Hindlimb muscle (tissue), 1 donor: ENCODE measurements around the gene RBM4B. TPM values are rescaled to one million over a fixed set of nuclear protein-coding genes. Genes with fewer than 3 reads are reported as not detected.

Experiments used
- DNase-seq: peaks from one replicate; pipeline ENCODE4 v3.0.0-alpha.2; 2013
- polyA plus RNA-seq: library from polyadenylated mRNA; unstranded; fragments of 120-200 nt; gene quantifications from one replicate; pipeline ENCODE4 v1.2.1, GENCODE V29; 2013; ENCODE audit not compliant: insufficient read length

RBM4B gene
- polyA plus RNA-seq, 1 donor: 38.0 TPM

DNA sequence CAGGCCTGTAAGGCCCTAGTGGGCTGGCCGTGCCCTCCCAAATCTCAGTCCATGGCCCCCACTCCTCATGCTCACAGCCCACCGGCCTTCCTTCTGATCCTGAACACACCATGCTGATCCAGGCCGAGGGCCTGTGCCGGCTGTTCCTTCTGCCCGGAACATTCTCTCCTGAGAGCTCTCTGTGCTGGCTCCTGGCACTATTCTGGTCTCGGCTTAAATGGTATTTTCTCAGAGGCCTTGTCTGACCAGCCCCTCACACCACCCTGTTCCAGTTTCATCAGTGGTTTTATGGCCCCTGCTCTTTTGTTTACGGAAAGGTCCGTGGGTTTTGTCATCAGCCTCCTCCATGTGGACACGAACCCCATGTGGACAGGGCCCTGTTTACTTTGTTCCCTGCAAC, 29.3 kb upstream of the RBM4B start:
- DNase-seq: no peak

- DNase-seq: no peak
Observed at GRCh38 chr11:66705587-66706335, 28.1 kb upstream of the RBM4B start.

GRCh38 chr11:66704659-66705360, 27.1 kb upstream of the RBM4B start:
- DNase-seq: no peak

GRCh38 chr11:66701432-66702240, 23.9 kb upstream of the RBM4B start:
- DNase-seq: no peak

DNA sequence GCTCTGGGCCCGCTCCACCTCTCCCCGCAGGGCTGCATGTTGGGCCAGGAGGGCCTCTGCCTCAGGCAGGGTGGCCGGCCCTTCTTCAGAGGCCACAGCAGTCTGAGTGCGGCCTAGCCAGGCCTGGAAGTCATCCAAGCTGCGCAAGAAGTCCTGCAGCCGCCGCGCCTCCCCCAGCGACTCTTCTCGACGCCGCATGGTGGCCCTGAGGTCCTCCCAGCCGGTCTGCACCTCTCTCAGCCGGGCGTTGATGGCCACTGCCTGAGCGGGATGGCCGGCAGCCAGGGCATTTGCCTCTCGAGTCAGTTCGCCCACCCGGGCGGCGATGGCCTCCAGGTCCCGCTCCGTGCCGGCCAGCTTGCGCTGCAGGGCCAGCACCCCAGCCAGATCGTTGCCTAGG, 23.1 kb upstream of the RBM4B start:
- DNase-seq: no peak

DNA sequence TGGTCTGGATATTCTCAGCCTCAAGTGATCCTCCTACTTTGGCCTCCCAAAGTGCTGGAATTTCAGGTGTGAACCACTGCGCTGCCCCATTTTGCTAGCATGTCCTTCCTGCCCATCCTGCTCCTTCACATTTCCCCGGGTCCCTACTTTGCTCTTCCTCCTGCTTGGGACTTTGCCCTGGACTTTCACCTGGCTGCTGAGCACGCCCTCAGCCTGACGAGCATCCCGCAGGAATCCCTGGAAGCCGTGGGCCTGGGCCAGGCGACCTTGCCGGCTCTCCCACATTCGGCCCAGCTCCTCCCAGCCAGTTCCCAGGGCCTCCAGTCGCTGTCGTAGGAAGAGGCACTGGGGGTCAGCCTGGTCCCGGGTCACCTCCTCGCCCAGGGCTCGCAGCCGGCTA, 22.6 kb upstream of the RBM4B start:
- no peak for DNase-seq

DNA sequence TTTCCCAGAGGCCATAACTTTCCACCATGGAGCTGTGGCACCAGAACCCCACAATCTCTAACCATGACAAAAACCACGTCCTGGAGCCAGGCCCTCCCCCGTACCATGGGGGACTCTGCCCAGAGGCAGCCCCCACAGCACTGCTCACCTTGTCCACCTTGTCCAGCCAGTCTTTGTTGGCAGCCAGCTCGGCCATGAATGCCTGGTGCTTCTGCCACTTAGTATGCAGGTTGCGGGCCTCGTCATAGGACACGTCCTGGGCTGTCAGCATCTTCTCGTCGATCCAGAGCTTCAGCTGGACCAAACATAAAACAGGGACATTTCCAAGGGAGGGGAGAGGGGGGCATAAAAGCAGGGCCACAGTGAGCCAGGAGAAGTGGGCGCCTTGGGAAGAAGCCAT, 20.8 kb upstream of the RBM4B start:
- no peak for DNase-seq

GRCh38 chr11:66697988-66698387, 20.3 kb upstream of the RBM4B start:
- no peak for DNase-seq

DNA sequence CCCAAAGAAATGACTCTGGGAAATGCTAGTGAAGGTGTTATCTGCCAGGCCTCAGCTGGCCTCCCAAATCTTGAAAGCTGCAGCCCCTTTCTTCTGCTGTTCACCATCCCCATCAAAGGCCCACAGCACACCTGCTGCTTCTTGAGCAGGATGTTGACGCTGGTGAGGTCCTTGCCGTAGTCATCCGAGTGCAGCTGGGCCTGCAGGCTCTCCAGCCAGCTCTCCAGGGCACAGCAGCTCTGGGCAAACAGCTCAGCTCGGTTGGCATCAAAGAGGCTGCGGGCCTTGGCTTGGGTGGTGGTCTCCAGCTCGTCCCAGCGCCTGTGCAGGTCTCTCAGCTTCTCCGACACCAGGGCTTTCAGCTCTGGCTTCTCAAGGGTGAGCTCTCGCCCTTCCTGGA, 18.5 kb upstream of the RBM4B start:
- DNase-seq: no peak

GRCh38 chr11:66694732-66695207, 17.1 kb upstream of the RBM4B start:
- DNase-seq: peak; percentile 80

GRCh38 chr11:66694056-66694410, 16.3 kb upstream of the RBM4B start:
- no peak for DNase-seq

DNA sequence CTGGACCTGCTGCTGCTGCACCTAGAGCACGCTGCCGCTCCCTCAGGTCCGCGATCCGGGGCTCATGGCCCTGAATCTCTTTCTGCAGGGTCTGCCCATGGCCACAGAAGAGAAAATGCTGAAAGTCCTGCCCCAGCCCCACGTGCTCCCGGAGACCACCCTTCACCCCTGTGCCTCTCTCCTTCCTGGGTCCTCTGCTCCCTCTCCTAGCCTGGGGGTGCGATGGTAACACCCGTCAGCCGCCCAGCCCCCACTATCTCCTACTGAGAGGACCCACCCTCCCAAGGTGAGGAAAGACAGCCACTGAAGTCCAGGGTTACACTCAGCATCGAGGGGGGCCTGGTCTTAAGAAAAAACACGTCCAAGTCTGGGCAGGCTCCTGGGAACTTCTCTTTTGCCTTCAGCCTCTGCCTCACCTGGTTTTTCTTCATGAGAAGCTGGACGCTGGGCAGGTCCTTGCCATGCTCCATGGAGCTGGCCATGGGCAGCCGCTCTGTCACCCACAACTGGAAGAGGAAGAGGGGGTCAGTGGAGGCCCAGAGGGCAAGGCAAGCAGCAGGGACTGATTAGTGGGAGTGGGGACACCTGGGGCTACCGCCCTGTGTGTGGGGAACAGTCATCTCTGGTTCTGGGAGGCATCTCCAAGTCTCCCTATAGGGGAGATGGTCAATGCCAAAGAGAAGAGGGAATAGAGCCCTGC, 15.8 kb upstream of the RBM4B start:
- DNase-seq: no peak

- no peak for DNase-seq
Observed at GRCh38 chr11:66692871-66693331, 15.2 kb upstream of the RBM4B start.

DNA sequence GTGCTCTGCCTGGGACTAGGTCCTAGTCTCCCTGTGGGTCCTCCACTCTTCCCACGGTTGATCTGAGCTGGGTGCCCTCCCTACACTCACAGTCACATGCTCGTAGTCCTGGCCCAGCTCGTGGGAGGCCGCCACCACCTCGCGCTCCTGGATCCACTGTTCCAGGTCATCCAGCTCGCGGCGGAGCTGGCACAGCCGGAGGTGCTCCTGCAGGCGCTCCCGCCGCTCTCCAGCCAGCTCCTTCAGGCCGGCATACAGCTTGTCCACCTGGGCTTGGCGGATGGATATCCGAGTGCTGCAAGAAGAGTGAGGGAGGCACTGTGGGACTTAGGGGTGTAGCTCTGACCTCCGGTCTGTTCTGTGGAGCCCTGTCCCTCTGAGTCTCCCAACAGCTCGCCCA, 14.8 kb upstream of the RBM4B start:
- DNase-seq: no peak

- DNase-seq: no peak
Observed at GRCh38 chr11:66691311-66691980, 13.8 kb upstream of the RBM4B start.

DNA sequence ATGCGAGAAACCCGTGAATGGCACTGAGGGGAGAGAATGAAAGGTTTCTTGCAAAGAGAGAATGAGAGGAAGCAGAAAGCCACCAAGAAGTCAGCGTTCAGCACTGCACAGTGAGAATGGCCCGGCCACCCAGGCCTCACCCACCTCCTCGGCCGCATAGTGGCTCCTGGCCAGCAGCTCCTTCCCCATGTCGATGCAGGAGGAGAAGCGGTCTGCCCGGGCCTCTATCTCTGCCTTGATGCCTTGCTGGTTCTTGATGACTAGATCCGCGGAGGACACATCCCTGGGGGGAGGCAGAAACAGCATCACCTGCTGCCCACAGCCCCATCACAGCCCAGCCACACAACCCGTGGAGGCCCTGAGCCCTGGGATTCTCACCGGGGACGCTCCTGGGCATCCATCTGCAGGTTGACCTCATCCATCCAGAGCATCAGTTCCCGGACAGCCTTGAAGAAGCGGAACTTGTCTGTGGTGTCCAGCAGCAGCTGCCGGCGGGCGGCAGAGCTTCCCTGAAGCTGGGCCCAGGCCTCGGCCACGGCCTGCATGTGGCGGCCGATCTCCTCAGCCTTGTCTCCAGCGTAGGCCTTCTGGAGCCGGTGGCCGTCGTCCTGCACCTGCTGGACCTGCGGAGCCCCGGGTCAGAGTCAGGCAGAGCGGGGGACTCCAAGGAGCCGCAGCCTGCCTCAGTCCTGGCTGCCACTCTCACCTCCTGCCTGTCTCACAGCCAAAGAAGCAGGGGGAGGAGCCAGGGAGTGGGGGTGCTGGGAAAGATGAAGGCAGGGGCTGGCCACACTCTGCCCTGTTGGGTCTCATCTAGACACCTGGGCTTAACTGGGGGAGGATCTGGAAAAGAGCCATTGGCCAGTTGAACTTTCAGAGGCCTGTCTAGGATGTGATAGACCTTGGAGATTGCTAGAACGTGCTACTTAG, 12.2 kb upstream of the RBM4B start:
- DNase-seq: no peak

- no peak for DNase-seq
Observed at GRCh38 chr11:66688561-66689534, 11.2 kb upstream of the RBM4B start.

DNA sequence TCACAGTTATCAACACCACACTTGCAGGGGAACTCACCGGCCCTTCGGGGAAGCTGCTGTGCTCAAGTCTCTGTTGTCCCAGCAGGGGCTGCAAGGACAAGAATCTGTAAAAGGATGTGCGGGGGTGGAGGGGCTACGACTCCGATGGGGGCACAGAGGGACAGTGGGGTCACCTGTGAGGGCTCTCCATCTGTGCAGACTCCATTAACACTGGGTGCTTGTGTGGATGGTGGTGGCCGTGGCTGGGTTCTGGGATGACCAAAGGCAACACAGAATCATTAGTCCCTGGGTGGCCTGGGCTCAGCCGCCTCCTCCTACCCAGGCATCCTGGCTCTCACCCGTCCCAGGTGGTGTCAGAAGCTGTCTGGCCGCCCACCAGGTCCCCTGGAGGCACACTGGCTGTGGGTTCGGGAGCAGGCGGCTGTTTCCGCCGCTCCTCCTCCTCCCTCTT, 10.2 kb upstream of the RBM4B start:
- DNase-seq: no peak
